Measurements from ENCODE around the gene ACAN.

Gene ACAN

DNA sequence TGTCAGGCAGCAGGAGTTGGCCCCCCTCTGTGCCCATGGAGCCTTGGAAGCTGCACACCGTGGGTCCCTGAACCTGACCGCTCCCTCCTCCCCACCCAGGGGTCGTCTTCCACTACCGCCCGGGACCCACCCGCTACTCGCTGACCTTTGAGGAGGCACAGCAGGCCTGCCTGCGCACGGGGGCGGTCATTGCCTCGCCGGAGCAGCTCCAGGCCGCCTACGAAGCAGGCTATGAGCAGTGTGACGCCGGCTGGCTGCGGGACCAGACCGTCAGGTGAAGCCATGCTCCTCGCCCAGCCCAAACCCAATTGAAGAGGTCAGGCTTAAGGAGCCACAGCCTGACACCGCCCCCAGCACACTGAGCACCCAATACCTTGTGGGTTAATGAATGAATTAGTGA lies 43.9 kb downstream of the ACAN start:
- TF ChIP-seq CTCF (IDR thresholded peaks at IDR 0.05; ENCODE audit: low read depth, low read length): no peak
- DNase-seq (ENCODE audit: low read depth, low spot score): no peak
- H3K4me3 ChIP-seq (ENCODE audit: low read depth, low read length): no peak overlapping the region
- in situ Hi-C loops (cut with HindIII; ENCODE audit: low sequenced_read_pairs): no loop called here

GRCh38 chr15:88848203-88848602 lies 45.0 kb downstream of the ACAN start:
- TF ChIP-seq CTCF (IDR thresholded peaks at IDR 0.05; ENCODE audit: low read depth, low read length): no peak
- no peak for DNase-seq (ENCODE audit: low read depth, low spot score)
- in situ Hi-C loops (cut with HindIII; ENCODE audit: low sequenced_read_pairs): no loop called here
- no peak overlapping the region for H3K4me3 ChIP-seq (ENCODE audit: low read depth, low read length)

- in situ Hi-C loops (cut with HindIII; ENCODE audit: low sequenced_read_pairs): no loop called here
- no peak for TF ChIP-seq CTCF (IDR thresholded peaks at IDR 0.05; ENCODE audit: low read depth, low read length)
- no peak overlapping the region for H3K4me3 ChIP-seq (ENCODE audit: low read depth, low read length)
- no peak for DNase-seq (ENCODE audit: low read depth, low spot score)
These were observed 46.3 kb downstream of the ACAN start for GRCh38 chr15:88849376-88850072.

GRCh38 chr15:88852476-88852875 lies 49.2 kb downstream of the ACAN start:
- no peak overlapping the region for H3K4me3 ChIP-seq (ENCODE audit: low read depth, low read length)
- DNase-seq (ENCODE audit: low read depth, low spot score): no peak
- no peak for TF ChIP-seq CTCF (IDR thresholded peaks at IDR 0.05; ENCODE audit: low read depth, low read length)
- in situ Hi-C loops (cut with HindIII; ENCODE audit: low sequenced_read_pairs): no loop called here

GRCh38 chr15:88858934-88859333 lies 55.7 kb downstream of the ACAN start:
- DNase-seq (ENCODE audit: low read depth, low spot score): no peak
- H3K4me3 ChIP-seq (ENCODE audit: low read depth, low read length): no peak overlapping the region
- no peak for TF ChIP-seq CTCF (IDR thresholded peaks at IDR 0.05; ENCODE audit: low read depth, low read length)
- in situ Hi-C loops (cut with HindIII; ENCODE audit: low sequenced_read_pairs): no loop called here

GRCh38 chr15:88859550-88859949 lies 56.3 kb downstream of the ACAN start:
- TF ChIP-seq CTCF (IDR thresholded peaks at IDR 0.05; ENCODE audit: low read depth, low read length): no peak
- DNase-seq (ENCODE audit: low read depth, low spot score): no peak
- H3K4me3 ChIP-seq (ENCODE audit: low read depth, low read length): no peak overlapping the region
- in situ Hi-C loops (cut with HindIII; ENCODE audit: low sequenced_read_pairs): no loop called here

Data from astrocyte of the spinal cord (primary cell).